ENCODE results near the gene GNS.
"Not testable (repeated sequence)": the region's sequence is repeated elsewhere in the genome, so short reads cannot be mapped to it uniquely, and the experiment has no call there.

The GNS gene

GRCh38 chr12:64780531-64781279, 21.5 kb upstream of the GNS start:
- H3K36me3 ChIP-seq (ENCODE audit: control insufficient read depth in 1 of 2, insufficient read depth in 2 of 2, low read length in 2 of 2), result no peaks in the 10 kb centered on the region
- peak overlapping the region; percentile 73 to 83 for H3K4me3 ChIP-seq (ENCODE audit: low read depth in 1 of 2, low read length in 2 of 2)
- peaks cover 3 to 8% of the 10 kb centered on the region in 2 donors for H3K27me3 ChIP-seq (ENCODE audit: control insufficient read depth in 1 of 2, insufficient read depth in 2 of 2, low read length in 2 of 2)
- peak overlapping the region; percentile 67 to 75 for H3K9ac ChIP-seq (ENCODE audit: low read depth in 1 of 2, low read length in 2 of 2)
- H3K4me1 ChIP-seq (ENCODE audit: control insufficient read depth in 1 of 2, insufficient read depth in 2 of 2, low read length in 2 of 2), result peaks cover 6 to 14% of the 10 kb centered on the region in 2 donors
- peak overlapping the region; percentile 80 for H3K27ac ChIP-seq (ENCODE audit: low read depth, low read length)
- peaks cover 0 to 4% of the 10 kb centered on the region in 2 donors for H3K9me3 ChIP-seq (ENCODE audit: control insufficient read depth in 1 of 2, low read length in 2 of 2)

- Histone ChIP-seq H3K27me3 (ENCODE audit: control insufficient read depth in 1 of 2, insufficient read depth in 2 of 2, low read length in 2 of 2) (peaks cover 3 to 8% of the 10 kb centered on the region in 2 donors), H3K9me3 (ENCODE audit: control insufficient read depth in 1 of 2, low read length in 2 of 2) (peaks cover under 1 to 10% of the 10 kb centered on the region in 2 donors), H3K4me1 (ENCODE audit: control insufficient read depth in 1 of 2, insufficient read depth in 2 of 2, low read length in 2 of 2) (peaks cover 6 to 14% of the 10 kb centered on the region in 2 donors), H3K9ac (ENCODE audit: low read depth in 1 of 2, low read length in 2 of 2) (peak overlapping the region; percentile 67 to 75), H3K4me3 (ENCODE audit: low read depth in 1 of 2, low read length in 2 of 2) (peak overlapping the region; percentile 73 to 83), H3K36me3 (ENCODE audit: control insufficient read depth in 1 of 2, insufficient read depth in 2 of 2, low read length in 2 of 2) (no peaks in the 10 kb centered on the region), H3K27ac (ENCODE audit: low read depth, low read length) (peak overlapping the region; percentile 80)
Observed at GRCh38 chr12:64780132-64780530, 20.9 kb upstream of the GNS start.

- Histone ChIP-seq H3K9me3 (ENCODE audit: control insufficient read depth in 1 of 2, low read length in 2 of 2) (peaks cover 3 to 10% of the 10 kb centered on the region in 2 donors), H3K27ac (ENCODE audit: low read depth, low read length) (peak overlapping the region; percentile 55), H3K4me1 (ENCODE audit: control insufficient read depth in 1 of 2, insufficient read depth in 2 of 2, low read length in 2 of 2) (peaks cover 6 to 14% of the 10 kb centered on the region in 2 donors), H3K36me3 (ENCODE audit: control insufficient read depth in 1 of 2, insufficient read depth in 2 of 2, low read length in 2 of 2) (no peaks in the 10 kb centered on the region), H3K4me3 (ENCODE audit: low read depth in 1 of 2, low read length in 2 of 2) (peak overlapping the region; percentile 36 to 83), H3K27me3 (ENCODE audit: control insufficient read depth in 1 of 2, insufficient read depth in 2 of 2, low read length in 2 of 2) (peaks cover 3 to 8% of the 10 kb centered on the region in 2 donors), H3K9ac (ENCODE audit: low read depth in 1 of 2, low read length in 2 of 2) (peak overlapping the region; percentile 21 to 75)
Observed at GRCh38 chr12:64779354-64779974, 20.3 kb upstream of the GNS start.

GRCh38 chr12:64775147-64775736, 16.0 kb upstream of the GNS start:
- Histone ChIP-seq H3K4me1 (ENCODE audit: control insufficient read depth in 1 of 2, insufficient read depth in 2 of 2, low read length in 2 of 2) (peaks cover 0 to 12% of the 10 kb centered on the region in 2 donors), H3K9me3 (ENCODE audit: control insufficient read depth in 1 of 2, low read length in 2 of 2) (peaks cover 3 to 16% of the 10 kb centered on the region in 2 donors)
- not testable (repeated sequence) for H3K4me3 ChIP-seq (ENCODE audit: low read depth in 1 of 2, low read length in 2 of 2); H3K27ac ChIP-seq (ENCODE audit: low read depth, low read length); H3K36me3 ChIP-seq (ENCODE audit: control insufficient read depth in 1 of 2, insufficient read depth in 2 of 2, low read length in 2 of 2); H3K9ac ChIP-seq (ENCODE audit: low read depth in 1 of 2, low read length in 2 of 2); H3K27me3 ChIP-seq (ENCODE audit: control insufficient read depth in 1 of 2, insufficient read depth in 2 of 2, low read length in 2 of 2)

- H3K4me1 ChIP-seq (ENCODE audit: control insufficient read depth in 1 of 2, insufficient read depth in 2 of 2, low read length in 2 of 2), result no peaks in the 10 kb centered on the region
- no peak overlapping the region for H3K4me3 ChIP-seq (ENCODE audit: low read depth in 1 of 2, low read length in 2 of 2)
- peaks cover 3 to 16% of the 10 kb centered on the region in 2 donors for H3K9me3 ChIP-seq (ENCODE audit: control insufficient read depth in 1 of 2, low read length in 2 of 2)
- H3K36me3 ChIP-seq (ENCODE audit: control insufficient read depth in 1 of 2, insufficient read depth in 2 of 2, low read length in 2 of 2), result no peaks in the 10 kb centered on the region
- no peaks in the 10 kb centered on the region for H3K27me3 ChIP-seq (ENCODE audit: control insufficient read depth in 1 of 2, insufficient read depth in 2 of 2, low read length in 2 of 2)
- H3K27ac ChIP-seq (ENCODE audit: low read depth, low read length), result no peak overlapping the region
- H3K9ac ChIP-seq (ENCODE audit: low read depth in 1 of 2, low read length in 2 of 2), result no peak overlapping the region
Observed at GRCh38 chr12:64773386-64773785, 14.2 kb upstream of the GNS start.

- Histone ChIP-seq H3K27me3 (ENCODE audit: control insufficient read depth in 1 of 2, insufficient read depth in 2 of 2, low read length in 2 of 2) (no peaks in the 10 kb centered on the region), H3K36me3 (ENCODE audit: control insufficient read depth in 1 of 2, insufficient read depth in 2 of 2, low read length in 2 of 2) (no peaks in the 10 kb centered on the region), H3K27ac (ENCODE audit: low read depth, low read length) (no peak overlapping the region)
Observed at GRCh38 chr12:64767495-64767894, 8.3 kb upstream of the GNS start.

GRCh38 chr12:64760808-64761573, 1.8 kb upstream of the GNS start:
- Histone ChIP-seq H3K36me3 (ENCODE audit: control insufficient read depth in 1 of 2, insufficient read depth in 2 of 2, low read length in 2 of 2) (no peaks in the 10 kb centered on the region), H3K9ac (ENCODE audit: low read depth in 1 of 2, low read length in 2 of 2) (no peak overlapping the region), H3K9me3 (ENCODE audit: control insufficient read depth in 1 of 2, low read length in 2 of 2) (no peaks in the 10 kb centered on the region), H3K27me3 (ENCODE audit: control insufficient read depth in 1 of 2, insufficient read depth in 2 of 2, low read length in 2 of 2) (no peaks in the 10 kb centered on the region), H3K4me3 (ENCODE audit: low read depth in 1 of 2, low read length in 2 of 2) (no peak overlapping the region), H3K27ac (ENCODE audit: low read depth, low read length) (no peak overlapping the region), H3K4me1 (ENCODE audit: control insufficient read depth in 1 of 2, insufficient read depth in 2 of 2, low read length in 2 of 2) (peaks cover 24 to 26% of the 10 kb centered on the region in 2 donors)

More at GRCh38 chr12:64767495-64767894, 8.3 kb upstream of the GNS start:
- no peak overlapping the region for H3K4me3 ChIP-seq (ENCODE audit: low read depth in 1 of 2, low read length in 2 of 2)
- no peaks in the 10 kb centered on the region for H3K4me1 ChIP-seq (ENCODE audit: control insufficient read depth in 1 of 2, insufficient read depth in 2 of 2, low read length in 2 of 2)
- no peaks in the 10 kb centered on the region for H3K9me3 ChIP-seq (ENCODE audit: control insufficient read depth in 1 of 2, low read length in 2 of 2)
- no peak overlapping the region for H3K9ac ChIP-seq (ENCODE audit: low read depth in 1 of 2, low read length in 2 of 2)

- Histone ChIP-seq H3K9me3 (ENCODE audit: control insufficient read depth in 1 of 2, low read length in 2 of 2) (no peaks in the 10 kb centered on the region), H3K27me3 (ENCODE audit: control insufficient read depth in 1 of 2, insufficient read depth in 2 of 2, low read length in 2 of 2) (no peaks in the 10 kb centered on the region), H3K4me3 (ENCODE audit: low read depth in 1 of 2, low read length in 2 of 2) (peak overlapping the region; percentile 48 to 75), H3K4me1 (ENCODE audit: control insufficient read depth in 1 of 2, insufficient read depth in 2 of 2, low read length in 2 of 2) (peaks cover 33 to 34% of the 10 kb centered on the region in 2 donors), H3K9ac (ENCODE audit: low read depth in 1 of 2, low read length in 2 of 2) (peak overlapping the region in 1 of 2 donors; percentile 8), H3K27ac (ENCODE audit: low read depth, low read length) (no peak overlapping the region), H3K36me3 (ENCODE audit: control insufficient read depth in 1 of 2, insufficient read depth in 2 of 2, low read length in 2 of 2) (no peaks in the 10 kb centered on the region)
Observed at GRCh38 chr12:64757771-64758170, 1.4 kb downstream of the GNS start.

- no peak overlapping the region for H3K4me3 ChIP-seq (ENCODE audit: low read depth in 1 of 2, low read length in 2 of 2)
- no peaks in the 10 kb centered on the region for H3K27me3 ChIP-seq (ENCODE audit: control insufficient read depth in 1 of 2, insufficient read depth in 2 of 2, low read length in 2 of 2)
- H3K36me3 ChIP-seq (ENCODE audit: control insufficient read depth in 1 of 2, insufficient read depth in 2 of 2, low read length in 2 of 2), result peaks cover 0 to 2% of the 10 kb centered on the region in 2 donors
- no peak overlapping the region for H3K27ac ChIP-seq (ENCODE audit: low read depth, low read length)
- no peaks in the 10 kb centered on the region for H3K9me3 ChIP-seq (ENCODE audit: control insufficient read depth in 1 of 2, low read length in 2 of 2)
- H3K4me1 ChIP-seq (ENCODE audit: control insufficient read depth in 1 of 2, insufficient read depth in 2 of 2, low read length in 2 of 2), result peaks cover 37 to 38% of the 10 kb centered on the region in 2 donors
- no peak overlapping the region for H3K9ac ChIP-seq (ENCODE audit: low read depth in 1 of 2, low read length in 2 of 2)
Observed at GRCh38 chr12:64756376-64756775, 2.8 kb downstream of the GNS start.

All from duodenal mucosa (tissue), 2 donors.